Adrenal gland (tissue), 12 donors: ENCODE measurements around the gene STXBP1. TPM values are rescaled to one million over a fixed set of nuclear protein-coding genes. Genes with fewer than 3 reads are reported as not detected.

Experiments
- DNase-seq, 7 donors: peaks; one replicate each; pipeline ENCODE4 v3.0.0-alpha.2; 2019 to 2020
- H3K27ac ChIP-seq, 5 donors: fragments of 200-600 bp; sonication (generic) in 4 of 5; 1 replicate in 3 of 5; 2 replicates in 2 of 5; pipeline versions ENCODE4 v1.5.1 to v1.8.0; 2016 to 2020; ENCODE audit warnings: mild to moderate bottlenecking in 1 of 5
- H3K27me3 ChIP-seq: fragments of 200-600 bp; 2 replicates; pipeline ENCODE4 v1.8.0; 2021
- H3K36me3 ChIP-seq, 2 donors: fragments of 200-600 bp; replicated peaks in 1 of 2; 1 replicate in 1 of 2; 2 replicates in 1 of 2; pipeline versions ENCODE4 v1.5.1 to v1.8.0; 2018 to 2022
- H3K4me1 ChIP-seq, 2 donors: fragments of 200-600 bp; replicated peaks in 1 of 2; 1 replicate in 1 of 2; 2 replicates in 1 of 2; pipeline versions ENCODE4 v1.5.1 to v1.8.0; 2018 to 2021
- H3K4me3 ChIP-seq, 4 donors: fragments of 200-600 bp; sonication (generic) in 3 of 4; one replicate each; pipeline ENCODE4 v1.5.1; 2016 to 2018
- H3K9me3 ChIP-seq, 3 donors: fragments of 200-600 bp; sonication (generic) in 1 of 3; replicated peaks in 1 of 3; 1 replicate in 2 of 3; 2 replicates in 1 of 3; pipeline versions ENCODE4 v1.5.1 to v1.8.0; 2016 to 2021
- CTCF ChIP-seq, 6 experiments: fragments of 450-650 bp in 4 of 6; fragments of 200-600 bp in 2 of 6; sonication (generic) in 1 of 6; IDR thresholded peaks; 1 replicate in 5 of 6; 2 replicates in 1 of 6; pipeline versions ENCODE4 v1.5.1 to v1.8.0; 2016 to 2021; ENCODE audit warnings: antibody characterized with exemption in 6 of 6, mild to moderate bottlenecking in 2 of 6, moderate library complexity in 1 of 6
- POLR2A ChIP-seq, 2 donors: fragments of 450-650 bp; IDR thresholded peaks; one replicate each; pipeline ENCODE4 v1.6.1; 2017; ENCODE audit warnings: antibody characterized with exemption in 2 of 2, mild to moderate bottlenecking in 2 of 2, moderate library complexity in 1 of 2
- WGBS, 4 donors: extraction: QIAGEN DNeasy Blood & Tissue Kit in 2 of 4; methylation state at CpG; one replicate each; pipeline versions ENCODE4 v1.1.5 to v1.1.7; 2013 to 2017; 5-methylcytosine and 5-hydroxymethylcytosine counted together
- intact Hi-C, 2 donors: fragments of 100-400 bp; cut with DNase I; formaldehyde crosslinking; loops; one replicate each; pipeline versions ENCODE4 v1.14.1 to v1.15.0; 2022 to 2023
- polyA plus RNA-seq, 3 donors: library from polyadenylated mRNA; stranded (reverse); fragments of 200-250 nt in 2 of 3; fragments of 350-450 nt in 1 of 3; fragmentation: Illumina TruSeq in 1 of 3; extraction: RNeasy Lipid Tissue Mini Kit (QIAGEN cat#74804) in 1 of 3; gene quantifications; one replicate each; pipeline ENCODE4 v1.2.3, GENCODE V29; 2013 to 2014
- total RNA-seq, 9 donors: library from RNA; depleted of rRNA in 4 of 9; stranded (reverse); fragments of >200 nt in 4 of 9; fragments of 120-200 nt in 1 of 9; fragmentation: NEBNext Ultra II Directional in 1 of 9; extraction: Animal tissue kit (Norgen Biotek cat#: 25700) in 1 of 9; gene quantifications; one replicate each; pipeline versions ENCODE4 v1.1.0 to v1.2.4, GENCODE V29; 2013 to 2023
- donor health status: healthy with polysubstance abuse.
- donor health status: Bipolar disorder and iron deficiency.
- donor health status: DM: yes; HTN: yes; CAD: no.
- donor health status: DM: no; HTN: no; CAD: no.
- donor health status: DM: no; HTN: no; CAD: no.
- donor health status: DM: yes; HTN: yes; CAD: no.

The STXBP1 gene
- total and polyA plus RNA-seq, 12 donors: 15.4 to 169 (median 59.6) TPM

- intact Hi-C loops: loop anchor here (5.0 to 10.0 kb wide), 3 partner anchors 140 to 227 kb away; no protein-coding TSS in a partner anchor
- WGBS, 4 donors: 72 to 89% (median 83%) methylated on average over 12 to 16 of the region's 16 CpGs
- no peaks in the 10 kb centered on the region for H3K9me3 ChIP-seq
- no peaks in the 10 kb centered on the region for H3K27me3 ChIP-seq
- DNase-seq: no peak
- H3K4me3 ChIP-seq: no peak overlapping the region
- TF ChIP-seq CTCF (IDR thresholded peaks at IDR 0.05) (no peak), POLR2A (IDR thresholded peaks at IDR 0.05) (no peak)
- no peak overlapping the region for H3K27ac ChIP-seq
- peaks cover 0 to 20% of the 10 kb centered on the region in 2 donors for H3K36me3 ChIP-seq
- H3K4me1 ChIP-seq: peaks cover 6 to 13% of the 10 kb centered on the region in 2 donors
Observed at GRCh38 chr9:127731938-127732337, 119.9 kb downstream of the STXBP1 start.

GRCh38 chr9:127732444-127732843, 120.4 kb downstream of the STXBP1 start:
- TF ChIP-seq CTCF (IDR thresholded peaks at IDR 0.05) (no peak), POLR2A (IDR thresholded peaks at IDR 0.05) (no peak)
- intact Hi-C loops: loop anchor here (5.0 to 10.0 kb wide), 3 partner anchors 140 to 228 kb away; no protein-coding TSS in a partner anchor
- Histone ChIP-seq H3K27me3 (no peaks in the 10 kb centered on the region), H3K36me3 (peaks cover 0 to 20% of the 10 kb centered on the region in 2 donors), H3K4me1 (peaks cover 6 to 13% of the 10 kb centered on the region in 2 donors), H3K9me3 (no peaks in the 10 kb centered on the region), H3K4me3 (no peak overlapping the region), H3K27ac (no peak overlapping the region)
- WGBS, 4 donors: 87 to 96% (median 95%) methylated on average over 3 to 21 of the region's 21 CpGs
- DNase-seq: no peak

- Histone ChIP-seq H3K27ac (no peak overlapping the region), H3K4me1 (peaks cover 6 to 13% of the 10 kb centered on the region in 2 donors), H3K4me3 (no peak overlapping the region), H3K36me3 (peaks cover 0 to 20% of the 10 kb centered on the region in 2 donors), H3K9me3 (no peaks in the 10 kb centered on the region), H3K27me3 (no peaks in the 10 kb centered on the region)
- WGBS, 4 donors: 64 to 91% (median 79%) methylated on average over 2 of the region's 2 CpGs
- intact Hi-C loops: loop anchor here (2.0 to 10.0 kb wide), 4 partner anchors 141 to 229 kb away; no protein-coding TSS in a partner anchor
- TF ChIP-seq CTCF (IDR thresholded peaks at IDR 0.05): no peak
- TF ChIP-seq POLR2A (IDR thresholded peaks at IDR 0.05): no peak
- DNase-seq: no peak
Observed at GRCh38 chr9:127733614-127734013, 121.5 kb downstream of the STXBP1 start.

- TF ChIP-seq POLR2A (IDR thresholded peaks at IDR 0.05) (no peak), CTCF (IDR thresholded peaks at IDR 0.05) (no peak)
- Histone ChIP-seq H3K4me3 (peak overlapping the region in 2 of 4 donors; percentile 76 to 82), H3K4me1 (peaks cover 6 to 13% of the 10 kb centered on the region in 2 donors), H3K9me3 (no peaks in the 10 kb centered on the region), H3K27me3 (no peaks in the 10 kb centered on the region), H3K27ac (peak overlapping the region in 3 of 5 donors; percentile 89 to 95 (median 93)), H3K36me3 (peaks cover 0 to 20% of the 10 kb centered on the region in 2 donors)
- intact Hi-C loops: loop anchor here (2.0 to 10.0 kb wide), 4 partner anchors 142 to 229 kb away; no protein-coding TSS in a partner anchor
- WGBS, 4 donors: 33 to 54% (median 44%) methylated on average over 11 to 22 of the region's 22 CpGs
- DNase-seq: peak in 1 of 7 donors; percentile 48
Observed at GRCh38 chr9:127734247-127734746, 122.2 kb downstream of the STXBP1 start.
